Stomach (tissue), 9 donors: ENCODE data around the gene CISH. TPM values are rescaled to one million over a fixed set of nuclear protein-coding genes. Genes with fewer than 3 reads are reported as not detected.

ENCODE experiments used
- DNase-seq, 2 donors: peaks; one replicate each; pipeline versions ENCODE4 v3.0.0 to v3.0.0-alpha.2; 2013 to 2019
- H3K27ac ChIP-seq, 5 donors: fragments of 200-600 bp in 4 of 5; sonication (generic) in 4 of 5; one replicate each; pipeline ENCODE4 v1.5.1; 2013 to 2019; ENCODE audit warnings: mild to moderate bottlenecking in 1 of 5, moderate library complexity in 1 of 5
- H3K27me3 ChIP-seq, 3 donors: fragments of 200-600 bp; sonication (generic); one replicate each; pipeline ENCODE4 v1.5.1; 2017 to 2019; ENCODE audit warnings: mixed run types in 1 of 3
- H3K36me3 ChIP-seq, 4 donors: fragments of 200-600 bp; sonication (generic); 1 replicate in 3 of 4; 2 replicates in 1 of 4; pipeline ENCODE4 v1.5.1; 2016 to 2019
- H3K4me1 ChIP-seq, 4 donors: fragments of 200-600 bp; sonication (generic); one replicate each; pipeline ENCODE4 v1.5.1; 2016 to 2019
- H3K4me3 ChIP-seq, 4 donors: fragments of 200-600 bp; sonication (generic) in 3 of 4; one replicate each; pipeline ENCODE4 v1.5.1; 2016 to 2019; ENCODE audit warnings: mild to moderate bottlenecking in 1 of 4
- H3K9me3 ChIP-seq, 4 donors: fragments of 200-600 bp; sonication (generic); one replicate each; pipeline ENCODE4 v1.5.1; 2016 to 2019
- EP300 ChIP-seq: sonication (generic); formaldehyde crosslinking; IDR thresholded peaks from one replicate; pipeline ENCODE4 v1.6.1; 2017; ENCODE audit warnings: antibody characterized with exemption
- POLR2A ChIP-seq, 4 donors: fragments of 450-650 bp; IDR thresholded peaks; one replicate each; pipeline ENCODE4 v1.6.1; 2016; ENCODE audit warnings: antibody characterized with exemption in 4 of 4, control low read depth in 2 of 4, mild to moderate bottlenecking in 1 of 4, moderate library complexity in 1 of 4
- POLR2AphosphoS5 ChIP-seq, 3 donors: sonication (generic); formaldehyde crosslinking; IDR thresholded peaks; one replicate each; pipeline ENCODE4 v1.6.1; 2016; ENCODE audit warnings: antibody characterized with exemption in 3 of 3
- WGBS, 5 donors: extraction: QIAGEN DNeasy Blood & Tissue Kit in 3 of 5; methylation state at CpG; one replicate each; pipeline versions ENCODE4 v1.1.5 to v1.1.7; 2013 to 2018; 5-methylcytosine and 5-hydroxymethylcytosine counted together
- intact Hi-C: fragments of 100-400 bp; cut with DNase I; formaldehyde crosslinking; loops from one replicate; pipeline ENCODE4 v1.15.1; 2023; ENCODE audit warnings: low total_unique reads
- polyA plus RNA-seq, 3 donors: library from polyadenylated mRNA; stranded (reverse); fragments of 200-250 nt; gene quantifications; one replicate each; pipeline ENCODE4 v1.2.3, GENCODE V29; 2013
- total RNA-seq, 5 donors: library from RNA; depleted of rRNA; stranded (reverse); fragments of >200 nt; gene quantifications; one replicate each; pipeline versions ENCODE4 v1.1.0 to v1.2.3, GENCODE V29; 2014 to 2016
- TF ChIP-seq, protein P1 (sequence below), 7 experiments: fragments of 450-650 bp in 4 of 7; fragments of 200-600 bp in 3 of 7; sonication (generic) in 3 of 7; IDR thresholded peaks; one replicate each; pipeline ENCODE4 v1.5.1; 2016 to 2019; ENCODE audit warnings: antibody characterized with exemption in 7 of 7, control low read depth in 2 of 7, mild to moderate bottlenecking in 1 of 7
- donor health status: healthy with polysubstance abuse.
- donor health status: Bipolar disorder and iron deficiency.
- donor health status: healthy.

Gene CISH
- total and polyA plus RNA-seq, 8 donors: 1.8 to 11.5 (median 5.6) TPM

DNA sequence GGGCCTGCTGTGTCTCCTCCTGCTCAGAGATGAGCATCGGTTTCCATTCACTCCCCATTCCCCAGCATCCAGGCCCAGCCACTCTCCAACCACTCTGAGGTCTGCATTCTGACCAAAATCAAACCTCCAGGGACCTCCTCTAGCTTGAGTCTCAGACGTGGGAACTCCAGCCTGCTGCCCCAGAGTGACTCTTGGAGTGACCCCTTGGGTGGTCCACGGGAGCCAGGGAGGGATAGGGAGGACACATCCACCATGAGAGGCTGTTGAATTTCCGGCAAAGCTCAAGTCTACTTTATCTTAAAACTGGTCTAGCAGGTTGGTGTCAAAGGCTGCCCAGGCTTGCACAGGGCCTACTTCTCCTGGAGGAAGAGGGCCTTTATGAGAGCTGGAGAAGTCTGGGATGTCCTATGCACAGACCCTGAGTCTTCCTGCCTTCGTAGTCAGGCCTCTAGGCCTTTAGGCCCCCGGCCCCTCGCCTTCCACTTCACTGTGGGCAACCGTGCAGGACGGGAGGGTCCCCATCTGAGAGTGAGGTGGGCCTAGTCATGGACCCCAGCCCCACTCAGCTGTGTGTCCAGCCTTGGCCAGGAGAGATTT is 8.9 kb downstream of the CISH start:
- Histone ChIP-seq H3K27ac (peak overlapping the region; percentile 92 to 98 (median 96)), H3K4me3 (no peak overlapping the region), H3K4me1 (peaks cover 75 to 86% (median 83%) of the 10 kb centered on the region in 4 donors), H3K9me3 (no peaks in the 10 kb centered on the region), H3K36me3 (peaks cover 12 to 32% (median 30%) of the 10 kb centered on the region in 4 donors), H3K27me3 (no peaks in the 10 kb centered on the region)
- intact Hi-C loops: no loop called here
- WGBS, 5 donors: 40 to 62% (median 46%) methylated on average over 7 to 9 of the region's 9 CpGs
- peak; percentile 66 to 86 for DNase-seq
- TF ChIP-seq EP300 (no peak), POLR2A (IDR thresholded peaks at IDR 0.05) (no peak), POLR2AphosphoS5 (IDR thresholded peaks at IDR 0.05) (peak in 1 of 3 donors; percentile 4)
- TF ChIP-seq, protein P1, sequence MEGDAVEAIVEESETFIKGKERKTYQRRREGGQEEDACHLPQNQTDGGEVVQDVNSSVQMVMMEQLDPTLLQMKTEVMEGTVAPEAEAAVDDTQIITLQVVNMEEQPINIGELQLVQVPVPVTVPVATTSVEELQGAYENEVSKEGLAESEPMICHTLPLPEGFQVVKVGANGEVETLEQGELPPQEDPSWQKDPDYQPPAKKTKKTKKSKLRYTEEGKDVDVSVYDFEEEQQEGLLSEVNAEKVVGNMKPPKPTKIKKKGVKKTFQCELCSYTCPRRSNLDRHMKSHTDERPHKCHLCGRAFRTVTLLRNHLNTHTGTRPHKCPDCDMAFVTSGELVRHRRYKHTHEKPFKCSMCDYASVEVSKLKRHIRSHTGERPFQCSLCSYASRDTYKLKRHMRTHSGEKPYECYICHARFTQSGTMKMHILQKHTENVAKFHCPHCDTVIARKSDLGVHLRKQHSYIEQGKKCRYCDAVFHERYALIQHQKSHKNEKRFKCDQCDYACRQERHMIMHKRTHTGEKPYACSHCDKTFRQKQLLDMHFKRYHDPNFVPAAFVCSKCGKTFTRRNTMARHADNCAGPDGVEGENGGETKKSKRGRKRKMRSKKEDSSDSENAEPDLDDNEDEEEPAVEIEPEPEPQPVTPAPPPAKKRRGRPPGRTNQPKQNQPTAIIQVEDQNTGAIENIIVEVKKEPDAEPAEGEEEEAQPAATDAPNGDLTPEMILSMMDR (IDR thresholded peaks at IDR 0.05): no peak

DNA sequence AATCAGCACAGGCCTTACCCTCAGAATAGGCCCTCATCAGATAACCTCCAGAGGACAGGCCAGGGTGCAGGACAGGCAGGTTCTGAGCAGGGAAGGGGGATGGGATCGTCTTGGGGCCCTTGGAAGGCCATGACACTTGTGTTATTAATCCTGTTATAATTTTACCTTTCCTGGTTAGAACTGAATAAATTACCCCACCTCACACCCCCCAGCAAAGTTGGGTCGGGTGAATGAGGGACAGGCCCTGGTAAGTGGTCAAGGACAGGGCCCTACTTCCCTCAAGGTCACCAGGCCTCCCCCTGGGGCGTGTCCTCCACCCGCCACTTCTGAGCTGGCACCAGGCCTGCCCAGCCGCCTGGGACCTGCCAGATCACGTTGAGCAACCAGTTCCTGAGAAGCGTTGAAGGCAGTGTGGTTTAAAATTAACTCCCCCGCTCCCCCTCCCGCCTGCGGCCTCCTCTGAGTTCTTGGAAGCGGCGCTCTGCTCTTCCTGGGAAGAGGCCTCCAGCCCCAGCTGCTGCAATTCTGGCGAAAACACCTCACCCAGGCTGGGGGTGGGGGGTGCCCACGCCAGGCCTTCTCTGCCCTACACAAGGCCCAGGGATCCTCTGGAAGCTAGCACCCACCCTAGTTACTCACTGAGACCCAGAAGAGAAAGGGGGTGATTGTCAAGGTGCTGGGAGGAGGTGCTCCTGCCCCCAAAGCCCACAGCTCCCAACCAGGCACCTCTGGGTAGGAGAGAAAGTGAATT is 10.6 kb downstream of the CISH start:
- H3K36me3 ChIP-seq: peaks cover 0 to 15% (median 13%) of the 10 kb centered on the region in 4 donors
- peak overlapping the region in 3 of 4 donors; percentile 7 for H3K4me3 ChIP-seq
- H3K4me1 ChIP-seq: peaks cover 59 to 70% (median 66%) of the 10 kb centered on the region in 4 donors

DNA sequence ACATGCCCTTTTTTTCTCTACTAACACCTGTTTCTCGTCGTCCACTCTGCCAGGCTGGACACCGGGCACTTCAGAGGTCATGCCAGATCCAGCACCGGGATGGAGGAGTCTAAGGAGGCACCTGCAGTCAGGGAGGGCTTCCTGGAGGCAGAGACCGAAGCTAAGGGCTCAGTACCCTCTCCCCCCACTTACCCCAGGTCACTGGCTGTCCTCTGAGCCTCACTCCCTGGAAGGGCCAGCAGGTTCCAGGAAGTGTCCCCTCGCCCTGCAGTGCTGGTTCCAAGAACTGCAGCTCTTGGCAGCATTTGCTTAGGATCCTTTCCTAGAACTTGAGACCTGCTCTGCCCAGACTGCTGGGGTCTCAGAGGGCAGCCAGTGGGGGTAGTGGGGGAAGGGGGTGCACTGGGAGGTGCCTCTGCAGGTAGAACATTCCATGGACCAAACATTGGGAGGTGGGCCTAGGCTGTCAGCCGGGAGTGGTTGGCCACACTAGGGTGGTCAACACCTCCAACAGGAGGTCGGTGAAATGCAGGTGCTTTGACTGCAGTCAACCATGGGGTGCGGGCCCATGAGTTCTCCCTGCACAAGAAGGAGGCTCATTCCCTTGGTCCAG is 11.3 kb downstream of the CISH start:
- Histone ChIP-seq H3K27ac (peak overlapping the region; percentile 92 to 98 (median 96)), H3K9me3 (no peaks in the 10 kb centered on the region), H3K36me3 (peaks cover 0 to 13% (median 10%) of the 10 kb centered on the region in 4 donors), H3K27me3 (no peaks in the 10 kb centered on the region), H3K4me3 (no peak overlapping the region), H3K4me1 (peaks cover 51 to 62% (median 59%) of the 10 kb centered on the region in 4 donors)
- intact Hi-C loops: no loop called here
- TF ChIP-seq POLR2A (IDR thresholded peaks at IDR 0.05) (no peak), EP300 (no peak), POLR2AphosphoS5 (IDR thresholded peaks at IDR 0.05) (no peak)
- TF ChIP-seq, protein P1 (IDR thresholded peaks at IDR 0.05): no peak
- DNase-seq: peak; percentile 51 to 60
- WGBS, 5 donors: 29 to 58% (median 46%) methylated on average over 8 to 9 of the region's 9 CpGs

More for the DNA sequence above, 10.6 kb downstream of the CISH start:
- intact Hi-C loops: no loop called here
- Histone ChIP-seq H3K27me3 (no peaks in the 10 kb centered on the region), H3K9me3 (no peaks in the 10 kb centered on the region), H3K27ac (peak overlapping the region; percentile 92 to 98 (median 96))
- peak; percentile 97 to 98 for DNase-seq
- TF ChIP-seq POLR2AphosphoS5 (IDR thresholded peaks at IDR 0.05) (peak; percentile 75 to 96 (median 87)), POLR2A (IDR thresholded peaks at IDR 0.05) (no peak), EP300 (peak; percentile 70)
- TF ChIP-seq, protein P1 (IDR thresholded peaks at IDR 0.05): no peak
- 1 to 2% (median 1%) methylated on average over 9 to 14 of the region's 14 CpGs for whole genome bisulfite sequencing, 5 donors

DNA sequence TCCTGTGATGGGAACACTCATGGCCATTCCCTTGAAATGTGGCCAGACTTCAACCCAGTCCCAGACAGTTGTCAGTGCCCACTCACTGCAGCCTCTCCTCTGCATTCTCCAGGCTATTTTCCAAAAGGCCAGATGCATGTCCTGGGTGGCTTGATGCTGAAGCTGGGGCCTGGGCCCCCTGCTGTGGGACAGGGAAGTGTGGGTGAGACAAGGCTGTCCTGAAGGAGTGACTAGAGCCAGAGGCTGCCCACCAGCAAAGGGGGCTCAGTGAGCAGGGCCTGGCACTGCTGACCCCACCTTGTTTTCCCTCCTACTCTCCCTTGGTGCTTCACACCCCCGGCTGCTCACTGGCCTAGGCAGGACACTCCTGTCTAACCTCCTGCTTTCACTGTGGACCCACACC is 11.9 kb downstream of the CISH start:
- Histone ChIP-seq H3K36me3 (peaks cover 0 to 8% (median 5%) of the 10 kb centered on the region in 4 donors), H3K9me3 (no peaks in the 10 kb centered on the region), H3K4me3 (no peak overlapping the region), H3K27ac (peak overlapping the region; percentile 92 to 98 (median 96)), H3K4me1 (peaks cover 46 to 57% (median 53%) of the 10 kb centered on the region in 4 donors), H3K27me3 (no peaks in the 10 kb centered on the region)
- TF ChIP-seq POLR2AphosphoS5 (IDR thresholded peaks at IDR 0.05): no peak
- no peak for TF ChIP-seq EP300
- no peak for TF ChIP-seq POLR2A (IDR thresholded peaks at IDR 0.05)
- TF ChIP-seq, protein P1 (IDR thresholded peaks at IDR 0.05): no peak
- intact Hi-C loops: no loop called here
- no peak for DNase-seq
- WGBS, 5 donors: 42 to 78% (median 67%) methylated on average over 1 of the region's 1 CpG
